Activated CD4-positive, alpha-beta T cell treated with anti-CD3 and anti-CD28 coated beads, Interleukin-2, amount 10 ng/mL, durations not matched to agents 7 days and 5 days (primary cell): ENCODE data around the gene SCO2. TPM values are rescaled to one million over a fixed set of nuclear protein-coding genes. Genes with fewer than 3 reads are reported as not detected.
A peak's percentile ranks its signal among the peaks of the same experiment; 100 is the strongest.

Source experiments
- CTCF ChIA-PET: fragments of 350-600 bp; sonication (Branson Sonifier 250); formaldehyde crosslinking; loops from one replicate; lab custom pipeline; 2021; ENCODE audit warnings: antibody characterized with exemption; lab: Charles Lee
- POLR2A ChIA-PET: fragments of 350-600 bp; sonication (Branson Sonifier 250); formaldehyde crosslinking; loops from one replicate; lab custom pipeline; 2021; ENCODE audit warnings: antibody characterized with exemption; lab: Charles Lee
- DNase-seq: peaks from one replicate; pipeline ENCODE4 v3.0.0-alpha.2; 2020
- H3K27ac Mint-ChIP-seq: one replicate; pipeline ENCODE4 v1.8.0; 2021; ENCODE audit warnings: mild to moderate bottlenecking, moderate library complexity, mixed read lengths
- H3K27me3 Mint-ChIP-seq: one replicate; pipeline ENCODE4 v1.8.0; 2021; ENCODE audit warnings: mixed read lengths
- H3K36me3 Mint-ChIP-seq: one replicate; pipeline ENCODE4 v1.8.0; 2021; ENCODE audit warnings: low read depth, mixed read lengths
- H3K4me1 Mint-ChIP-seq: one replicate; pipeline ENCODE4 v1.8.0; 2021; ENCODE audit warnings: mixed read lengths
- H3K4me3 Mint-ChIP-seq: one replicate; pipeline ENCODE4 v1.8.0; 2021; ENCODE audit warnings: mild to moderate bottlenecking, moderate library complexity, mixed read lengths
- H3K9me3 Mint-ChIP-seq: one replicate; pipeline ENCODE4 v1.8.0; 2021; ENCODE audit warnings: mixed read lengths
- total RNA-seq, 2 experiments: library from RNA; stranded (reverse); gene quantifications; one replicate each; pipeline ENCODE4 v1.2.3, GENCODE V29; 2021

The SCO2 gene
- total RNA-seq, 2 experiments from 2014 or later = 2.8 to 10.5 TPM

- Mint-ChIP-seq H3K27me3 (no peaks in the 10 kb centered on the region), H3K4me1 (peaks cover 26% of the 10 kb centered on the region), H3K27ac (peak within 1 kb of the TSS; percentile 96), H3K9me3 (no peaks in the 10 kb centered on the region), H3K4me3 (peak within 1 kb of the TSS; percentile 96), H3K36me3 (peaks cover 15% of the 10 kb centered on the region)
- ChIA-PET POLR2A (interaction anchor here (0.9 to 2.7 kb wide), 5 partner anchors 17 to 113 kb away, joined by 3 to 29 read pairs (median 4); partner anchors contain the start of gene SCO2), CTCF (interaction anchor here (0.6 to 3.4 kb wide), 8 partner anchors 9 to 318 kb away, joined by 3 to 41 read pairs (median 4); partner anchors contain the start of gene SCO2)
- DNase-seq = peak; percentile 97
These were observed 17.2 kb downstream of the SCO2 start, which contains the start of gene NCAPH2 for GRCh38 chr22:50507991-50508884. Gene NCAPH2, plus strand, starts transcription at chr22:50508224. Its CDS starts 114 bp downstream, at chr22:50508338.

- POLR2A ChIA-PET = interaction anchor here (0.9 to 2.7 kb wide), 4 partner anchors 18 to 114 kb away, joined by 3 to 29 read pairs (median 4); partner anchors contain the start of gene SCO2
- H3K9me3 Mint-ChIP-seq = no peaks in the 10 kb centered on the region
- peaks cover 12% of the 10 kb centered on the region for H3K36me3 Mint-ChIP-seq
- DNase-seq = peak; percentile 91
- peak within 1 kb of the TSS; percentile 96 for H3K4me3 Mint-ChIP-seq
- no peaks in the 10 kb centered on the region for H3K27me3 Mint-ChIP-seq
- peaks cover 22% of the 10 kb centered on the region for H3K4me1 Mint-ChIP-seq
- peak within 1 kb of the TSS; percentile 96 for H3K27ac Mint-ChIP-seq
- CTCF ChIA-PET = interaction anchor here (0.6 to 3.4 kb wide), 6 partner anchors 9 to 317 kb away, joined by 3 to 41 read pairs (median 8); partner anchors contain the start of gene SCO2
These were observed 17.9 kb downstream of the SCO2 start, which contains the start of gene LMF2 for GRCh38 chr22:50507421-50507990. Gene LMF2, minus strand, starts transcription at chr22:50507702. Its CDS starts 27 bp downstream, at chr22:50507675.

- peak overlapping the region; percentile 93 for H3K27ac Mint-ChIP-seq
- no peak for DNase-seq
- H3K4me1 Mint-ChIP-seq = peaks cover 17% of the 10 kb centered on the region
- no peaks in the 10 kb centered on the region for H3K27me3 Mint-ChIP-seq
- CTCF ChIA-PET = interaction anchor here (0.5 to 2.4 kb wide), 3 partner anchors 9 to 211 kb away, joined by 3 to 10 read pairs (median 3); no protein-coding TSS in a partner anchor
- H3K4me3 Mint-ChIP-seq = peak overlapping the region; percentile 96
- peaks cover 7% of the 10 kb centered on the region for H3K36me3 Mint-ChIP-seq
- H3K9me3 Mint-ChIP-seq = no peaks in the 10 kb centered on the region
- POLR2A ChIA-PET = interaction anchor here (0.6 to 2.7 kb wide), 2 partner anchors 16 to 19 kb away, joined by 3 to 29 read pairs; partner anchors contain the start of gene SCO2
These were observed 18.6 kb downstream of the SCO2 start for GRCh38 chr22:50506611-50507420.

GRCh38 chr22:50505776-50506610 lies 19.4 kb downstream of the SCO2 start:
- DNase-seq = no peak
- H3K27me3 Mint-ChIP-seq = no peaks in the 10 kb centered on the region
- H3K36me3 Mint-ChIP-seq = peaks cover 7% of the 10 kb centered on the region
- CTCF ChIA-PET = interaction anchor here (0.5 to 1.4 kb wide), 3 partner anchors 8 to 211 kb away, joined by 3 to 4 read pairs (median 3); partner anchors contain the start of gene SCO2
- peaks cover 17% of the 10 kb centered on the region for H3K4me1 Mint-ChIP-seq
- no peaks in the 10 kb centered on the region for H3K9me3 Mint-ChIP-seq
- H3K4me3 Mint-ChIP-seq = peak overlapping the region; percentile 96
- peak overlapping the region; percentile 93 for H3K27ac Mint-ChIP-seq
- POLR2A ChIA-PET = interaction anchor here (0.6 kb wide), 1 partner anchor 15 kb away, joined by 3 read pairs; no protein-coding TSS in a partner anchor

GRCh38 chr22:50505276-50505775 lies 20.1 kb downstream of the SCO2 start:
- peak overlapping the region; percentile 32 for H3K4me3 Mint-ChIP-seq
- H3K9me3 Mint-ChIP-seq = no peaks in the 10 kb centered on the region
- ChIA-PET POLR2A (no interaction called here), CTCF (interaction anchor here (1.0 to 1.1 kb wide), 2 partner anchors 20 to 32 kb away, joined by 4 read pairs; partner anchors contain the start of gene SCO2)
- no peak overlapping the region for H3K27ac Mint-ChIP-seq
- H3K4me1 Mint-ChIP-seq = peaks cover 15% of the 10 kb centered on the region
- no peak for DNase-seq
- peaks cover 7% of the 10 kb centered on the region for H3K36me3 Mint-ChIP-seq
- no peaks in the 10 kb centered on the region for H3K27me3 Mint-ChIP-seq

GRCh38 chr22:50504369-50505211 lies 20.8 kb downstream of the SCO2 start:
- no peaks in the 10 kb centered on the region for H3K27me3 Mint-ChIP-seq

GRCh38 chr22:50503475-50504145 lies 21.8 kb downstream of the SCO2 start:
- no peak for DNase-seq
- Mint-ChIP-seq H3K36me3 (peaks cover 4% of the 10 kb centered on the region), H3K4me1 (peaks cover 4% of the 10 kb centered on the region), H3K4me3 (no peak overlapping the region), H3K27ac (no peak overlapping the region), H3K27me3 (no peaks in the 10 kb centered on the region), H3K9me3 (no peaks in the 10 kb centered on the region)
- CTCF ChIA-PET = interaction anchor here (1.4 to 3.3 kb wide), 2 partner anchors 18 to 22 kb away, joined by 3 to 12 read pairs; partner anchors contain the start of gene SCO2
- POLR2A ChIA-PET = no interaction called here

More at GRCh38 chr22:50504369-50505211, 20.8 kb downstream of the SCO2 start:
- H3K27ac Mint-ChIP-seq = no peak overlapping the region
- ChIA-PET POLR2A (no interaction called here), CTCF (interaction anchor here (1.0 to 3.3 kb wide), 4 partner anchors 19 to 32 kb away, joined by 3 to 12 read pairs (median 4); partner anchors contain the start of gene SCO2)
- no peaks in the 10 kb centered on the region for H3K9me3 Mint-ChIP-seq
- peaks cover 11% of the 10 kb centered on the region for H3K4me1 Mint-ChIP-seq
- peaks cover 6% of the 10 kb centered on the region for H3K36me3 Mint-ChIP-seq
- DNase-seq = no peak
- H3K4me3 Mint-ChIP-seq = peak overlapping the region; percentile 32

- Mint-ChIP-seq H3K9me3 (no peaks in the 10 kb centered on the region), H3K27me3 (peaks cover under 1% of the 10 kb centered on the region), H3K27ac (no peak overlapping the region), H3K4me3 (no peak overlapping the region), H3K36me3 (peaks cover 4% of the 10 kb centered on the region), H3K4me1 (peaks cover 9% of the 10 kb centered on the region)
- ChIA-PET POLR2A (no interaction called here), CTCF (interaction anchor here (1.4 to 3.3 kb wide), 3 partner anchors 17 to 227 kb away, joined by 3 to 12 read pairs (median 6); partner anchors contain the start of gene SCO2)
- no peak for DNase-seq
These were observed 22.5 kb downstream of the SCO2 start for GRCh38 chr22:50502628-50503474.

GRCh38 chr22:50502096-50502495 lies 23.3 kb downstream of the SCO2 start:
- Mint-ChIP-seq H3K27me3 (peaks cover 5% of the 10 kb centered on the region), H3K36me3 (peaks cover under 1% of the 10 kb centered on the region), H3K4me3 (no peak overlapping the region), H3K4me1 (peaks cover 11% of the 10 kb centered on the region), H3K9me3 (no peaks in the 10 kb centered on the region), H3K27ac (peak overlapping the region; percentile 54)
- CTCF ChIA-PET = interaction anchor here (0.6 to 3.3 kb wide), 5 partner anchors 24 to 226 kb away, joined by 3 to 12 read pairs (median 3); partner anchors contain the start of gene SCO2
- POLR2A ChIA-PET = no interaction called here
- no peak for DNase-seq
